NCI-H510A (cell line): ENCODE data around the gene CD226.
"Not testable (repeated sequence)": the region's sequence is repeated elsewhere in the genome, so short reads cannot be mapped to it uniquely, and the experiment has no call there.

Experiments used
- DNase-seq: peaks from one replicate; lab custom pipeline; 2025; lab: John Stamatoyannopoulos, UW

The CD226 gene

GRCh38 chr18:69956665-69957620 is 9.3 kb upstream of the CD226 start:
- DNase-seq: no peak

GRCh38 chr18:69956057-69956456 is 8.4 kb upstream of the CD226 start:
- no peak for DNase-seq

DNA sequence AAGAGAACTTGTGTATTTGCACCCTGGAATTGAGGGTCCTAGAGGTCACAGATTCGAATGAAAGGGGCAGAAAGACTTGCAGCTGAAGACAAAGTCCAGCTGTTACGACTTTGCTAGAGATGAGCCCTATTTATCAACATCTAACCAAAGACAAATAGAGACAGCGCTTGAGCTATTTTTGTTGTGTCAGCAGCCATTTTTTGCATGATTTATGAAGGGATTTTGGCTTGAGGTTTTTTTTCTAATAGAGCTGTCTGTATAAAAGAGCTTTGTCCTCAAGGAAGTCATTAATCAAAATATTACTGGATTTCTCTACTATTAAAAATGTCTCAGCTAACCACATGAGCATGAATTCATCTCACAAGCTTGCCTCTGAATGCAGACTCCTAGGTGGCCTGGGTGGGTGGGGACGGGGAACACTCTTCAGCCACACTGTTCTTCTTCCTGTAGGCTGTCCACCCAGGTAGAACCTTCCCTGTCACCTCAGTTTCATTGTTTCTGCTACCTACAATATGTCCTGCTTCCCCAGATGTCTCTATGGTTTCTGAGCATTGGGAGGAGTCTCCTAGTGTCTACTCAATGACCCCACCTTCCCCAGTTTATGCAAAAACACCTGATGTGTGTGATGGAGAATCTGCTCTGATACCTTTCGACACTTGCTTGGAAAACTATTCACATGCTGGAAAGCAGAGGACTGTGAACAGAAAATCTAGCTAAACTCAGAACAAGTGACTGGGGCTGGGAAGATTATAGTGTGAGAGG is 7.2 kb upstream of the CD226 start:
- no peak for DNase-seq

DNA sequence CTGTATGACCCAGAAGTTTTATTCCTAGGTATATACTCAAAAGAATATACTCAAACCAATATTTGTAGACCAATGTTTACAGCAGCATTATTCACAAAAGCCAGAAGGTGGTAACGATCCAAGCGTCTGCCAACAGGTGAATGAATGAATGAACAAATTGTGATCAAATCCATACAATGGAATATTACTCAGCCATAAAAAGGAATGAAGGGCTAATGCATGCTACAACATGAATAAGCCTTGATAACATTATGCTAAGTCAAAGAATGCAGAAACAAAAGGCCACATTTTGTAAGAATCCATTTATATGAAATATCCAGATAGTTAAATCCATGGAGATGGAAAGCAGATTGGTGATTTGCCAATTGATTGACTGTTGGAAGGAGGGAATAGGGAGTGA is 5.5 kb upstream of the CD226 start:
- no peak for DNase-seq

DNA sequence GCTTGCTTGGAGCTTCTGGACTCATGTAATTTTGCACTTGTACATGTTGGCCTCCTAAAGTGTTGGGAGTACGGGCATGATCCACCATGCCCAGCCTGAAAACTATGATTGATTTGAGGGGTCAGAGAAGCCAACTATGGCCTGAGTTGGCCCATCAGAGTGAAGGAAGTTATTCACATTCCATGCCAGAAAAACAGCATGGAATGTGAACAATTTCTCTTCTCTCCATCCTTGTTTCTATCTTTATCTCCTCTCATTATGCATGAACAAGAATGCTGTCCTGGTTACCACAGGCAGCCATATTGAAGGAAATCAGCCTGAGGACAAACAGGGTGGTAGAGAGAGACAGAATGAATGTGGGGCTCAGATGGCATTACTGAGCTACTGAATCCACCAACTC is 3.5 kb upstream of the CD226 start:
- DNase-seq: no peak

DNA sequence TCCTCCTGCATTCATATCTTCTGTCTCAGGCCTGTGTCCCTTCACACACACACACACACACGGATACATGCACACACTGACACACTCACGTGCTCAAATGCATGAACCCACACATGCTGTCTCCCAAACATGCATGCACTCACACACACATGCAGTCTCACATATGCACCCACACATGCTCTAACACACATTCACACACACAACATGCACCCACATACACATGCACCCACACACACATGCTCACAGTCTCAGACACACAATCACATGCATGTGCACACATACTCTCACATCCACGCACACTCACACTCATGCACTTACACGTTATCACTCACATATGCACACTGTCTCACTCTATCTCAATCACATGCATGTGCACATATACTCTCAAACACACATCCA is 1.9 kb upstream of the CD226 start:
- no peak for DNase-seq

DNA sequence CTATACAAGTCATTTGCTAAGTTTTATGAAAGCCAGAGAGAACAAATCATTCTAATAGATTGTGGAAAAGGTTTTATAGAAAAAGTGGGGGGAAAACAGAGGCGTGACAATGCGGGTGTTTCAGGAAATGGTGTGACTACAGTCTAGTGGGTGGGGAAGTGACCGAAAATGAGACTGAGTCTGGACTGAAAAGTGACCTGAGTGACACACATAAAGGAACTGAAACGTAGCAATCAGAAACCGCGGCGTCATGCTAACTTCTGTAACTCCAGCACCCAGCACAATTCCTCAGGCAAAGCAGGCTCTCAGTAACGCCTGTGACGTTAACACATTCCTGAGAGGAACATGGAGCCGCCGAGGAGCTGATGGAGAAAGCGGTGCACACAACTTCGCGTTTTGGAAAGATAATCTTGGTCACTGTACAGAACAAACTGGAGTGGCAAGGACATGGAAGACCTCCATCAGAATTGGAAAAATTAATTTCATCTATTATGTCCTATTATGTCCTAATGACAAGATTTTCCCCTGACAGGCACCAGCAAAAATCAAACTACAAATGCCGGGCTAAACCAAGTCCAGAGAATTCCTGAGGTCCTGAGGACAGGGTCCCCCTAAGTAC is 1.4 kb upstream of the CD226 start:
- DNase-seq: no peak

DNA sequence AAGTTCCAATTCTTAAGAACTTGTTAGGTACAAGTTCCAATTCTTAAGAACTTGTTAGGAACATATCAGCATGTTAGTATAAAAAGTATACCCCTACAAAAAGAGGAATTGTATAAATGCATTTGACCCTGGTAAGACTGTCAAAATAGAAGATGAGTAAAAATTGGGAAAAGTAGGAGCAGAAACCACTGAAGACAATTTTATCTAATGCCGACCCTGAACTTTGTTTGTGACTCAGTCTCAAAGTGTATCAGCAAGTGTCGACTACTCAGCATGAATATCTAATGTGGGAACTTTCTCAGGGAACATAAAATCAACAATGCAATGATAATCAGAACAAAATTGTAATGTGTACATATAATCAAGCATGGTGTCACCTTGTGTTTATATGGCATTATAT is 583 bp upstream of the CD226 start:
- DNase-seq: no peak

GRCh38 chr18:69946608-69947155 is 991 bp downstream of the CD226 start:
- DNase-seq: no peak

DNA sequence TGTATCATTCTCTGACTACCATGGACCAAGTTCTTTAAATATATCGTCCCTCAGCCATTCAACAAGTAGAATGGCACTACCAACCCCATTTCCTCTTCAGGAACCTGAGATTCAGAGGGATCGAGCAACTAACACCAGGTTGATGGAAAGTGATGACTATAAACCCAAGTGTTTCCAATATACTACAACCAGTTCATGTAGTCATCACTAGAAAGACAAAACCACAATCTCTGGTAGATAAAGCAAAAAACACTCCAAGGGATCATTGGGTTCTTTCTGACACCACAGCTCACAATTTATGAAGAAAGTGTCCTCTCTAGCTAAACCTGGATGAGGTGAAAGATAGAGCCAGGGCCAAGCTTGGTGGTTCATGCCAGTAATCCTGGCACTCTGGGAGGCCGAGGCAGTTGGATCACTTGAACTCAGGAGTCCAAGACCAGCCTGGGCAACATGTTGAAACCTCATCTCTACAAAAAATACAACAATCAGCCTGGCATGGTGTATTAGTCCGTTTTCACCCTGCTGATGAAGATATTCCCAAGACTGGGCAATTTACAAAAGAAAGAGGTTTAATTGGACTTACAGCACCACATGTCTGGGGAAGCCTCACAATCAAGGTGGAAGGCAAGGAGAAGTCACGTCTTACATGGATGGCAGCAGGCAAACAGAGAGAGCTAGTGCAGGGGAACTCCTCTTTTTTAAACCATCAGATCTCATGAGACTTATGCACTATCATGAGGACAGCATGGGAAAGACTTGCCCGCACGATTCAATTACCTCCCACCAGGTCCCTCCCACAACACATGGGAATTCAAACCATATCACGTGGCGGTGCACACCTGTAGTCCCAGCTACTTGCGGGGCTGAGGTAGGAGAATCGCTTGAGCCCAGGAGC is 2.2 kb downstream of the CD226 start:
- no peak for DNase-seq

DNA sequence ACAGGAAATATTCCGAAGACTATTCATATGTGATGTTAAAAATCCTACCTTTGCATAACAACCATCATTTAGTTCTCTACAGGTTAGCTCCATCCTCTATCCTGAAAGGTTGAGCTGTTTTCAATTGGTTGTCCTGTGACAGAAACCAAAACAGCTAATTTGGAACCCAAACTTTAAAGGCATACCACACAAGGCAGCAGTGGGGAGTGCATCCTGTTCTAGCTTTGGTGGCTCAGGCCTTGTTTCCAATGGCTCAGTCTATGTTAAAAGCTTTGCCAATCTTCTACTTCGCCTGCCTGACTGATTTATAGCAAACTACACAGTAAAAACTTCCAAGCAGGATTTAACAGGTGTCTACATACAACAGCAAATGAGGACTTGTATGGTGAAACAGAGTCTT is 3.2 kb downstream of the CD226 start:
- no peak for DNase-seq

DNA sequence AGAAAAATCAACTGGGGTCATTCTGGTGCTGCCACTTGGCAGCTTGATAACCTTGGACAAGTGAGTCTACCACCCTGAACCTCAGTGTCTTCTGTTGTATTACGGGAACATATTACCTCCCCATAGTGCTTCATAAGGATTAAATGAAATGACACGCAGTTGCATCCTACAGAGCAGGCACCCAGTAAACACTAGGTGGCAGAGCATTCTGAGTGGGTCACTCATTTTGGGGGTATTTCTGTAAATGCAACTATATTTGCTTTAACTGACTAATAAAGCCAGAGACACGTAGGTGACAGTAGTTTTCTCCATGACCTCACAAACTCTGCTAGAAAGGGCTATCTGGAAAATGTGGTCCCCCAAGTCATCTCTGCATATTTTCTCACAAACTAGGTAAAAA is 4.7 kb downstream of the CD226 start:
- no peak for DNase-seq

- no peak for DNase-seq
These were observed 6.5 kb downstream of the CD226 start for GRCh38 chr18:69941183-69941582.

DNA sequence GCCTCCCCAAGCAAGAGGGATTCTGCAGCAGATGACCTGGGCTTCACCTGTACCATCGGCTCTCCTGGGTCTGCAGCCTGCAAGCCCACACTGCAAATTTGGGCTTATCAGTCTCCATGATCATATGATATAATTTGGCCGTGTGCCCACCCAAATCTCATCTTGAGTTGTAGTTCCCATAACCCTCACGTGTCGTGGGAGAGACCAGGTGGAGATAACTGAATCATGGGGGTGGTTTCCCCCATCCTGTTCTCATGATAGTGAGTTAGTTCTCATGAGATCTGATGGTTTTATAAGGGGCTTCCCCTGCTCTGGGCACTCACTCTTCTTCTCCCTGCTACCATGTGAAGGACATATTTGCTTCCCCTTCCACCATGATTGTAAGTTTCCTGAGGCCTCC is 7.9 kb downstream of the CD226 start:
- DNase-seq: not testable (repeated sequence)

DNA sequence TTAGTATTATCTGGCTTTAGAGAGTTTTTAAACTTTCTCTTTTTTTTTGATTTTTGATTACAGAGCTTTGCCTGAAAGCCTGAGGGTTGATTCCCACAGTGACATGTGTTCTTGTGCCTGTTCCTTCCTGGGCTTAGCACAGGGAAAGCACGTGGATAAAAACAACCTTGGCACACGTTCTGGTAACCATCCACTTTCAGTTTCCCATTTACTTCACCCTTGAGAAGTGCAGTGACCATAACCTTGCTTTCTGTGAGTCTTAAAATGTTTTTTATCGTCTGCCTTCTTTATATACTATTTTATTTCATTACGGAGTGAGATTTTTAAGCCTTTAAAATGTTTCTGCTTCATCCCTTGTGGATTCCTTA is 11.5 kb downstream of the CD226 start:
- no peak for DNase-seq

DNA sequence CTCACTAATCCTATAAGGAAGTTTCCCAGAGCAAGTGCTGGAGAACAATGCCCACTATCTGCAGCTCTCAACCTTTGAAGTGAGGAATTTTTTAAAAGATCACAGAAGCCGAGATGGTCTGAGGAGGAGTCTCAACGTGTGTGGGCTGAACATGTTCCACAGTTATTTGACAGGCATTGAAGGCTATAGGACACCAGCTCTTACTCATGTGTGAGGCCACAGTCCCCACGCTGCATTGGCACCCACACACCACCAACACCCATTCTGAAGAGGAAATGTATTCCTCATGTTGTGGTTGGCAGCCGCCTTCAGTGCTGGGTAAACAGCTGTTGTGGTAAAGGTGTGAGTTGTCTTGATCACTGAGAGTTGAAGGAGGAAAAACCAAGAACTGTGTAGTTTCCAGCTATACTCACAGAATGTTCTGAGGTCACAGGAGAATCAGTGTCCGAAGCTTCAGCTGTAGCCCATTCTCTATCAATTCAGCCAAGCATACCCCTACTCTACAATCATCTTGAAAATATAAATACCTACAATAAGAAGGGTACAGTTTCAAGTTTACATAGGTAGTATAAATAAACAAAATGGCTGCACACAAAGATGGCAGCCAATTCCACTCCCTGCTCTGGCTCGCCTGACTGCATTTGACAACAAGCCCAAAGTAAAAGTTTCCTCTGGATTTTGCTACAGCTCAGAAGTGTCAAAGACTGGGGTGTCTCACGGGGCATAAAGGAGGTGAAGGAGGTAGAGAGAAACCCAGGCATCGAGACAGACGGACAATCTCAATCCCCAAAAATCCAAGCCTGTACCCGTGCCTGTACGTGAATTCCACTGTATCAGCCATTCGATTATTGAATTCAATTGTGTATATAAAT is 12.1 kb downstream of the CD226 start:
- no peak for DNase-seq

DNA sequence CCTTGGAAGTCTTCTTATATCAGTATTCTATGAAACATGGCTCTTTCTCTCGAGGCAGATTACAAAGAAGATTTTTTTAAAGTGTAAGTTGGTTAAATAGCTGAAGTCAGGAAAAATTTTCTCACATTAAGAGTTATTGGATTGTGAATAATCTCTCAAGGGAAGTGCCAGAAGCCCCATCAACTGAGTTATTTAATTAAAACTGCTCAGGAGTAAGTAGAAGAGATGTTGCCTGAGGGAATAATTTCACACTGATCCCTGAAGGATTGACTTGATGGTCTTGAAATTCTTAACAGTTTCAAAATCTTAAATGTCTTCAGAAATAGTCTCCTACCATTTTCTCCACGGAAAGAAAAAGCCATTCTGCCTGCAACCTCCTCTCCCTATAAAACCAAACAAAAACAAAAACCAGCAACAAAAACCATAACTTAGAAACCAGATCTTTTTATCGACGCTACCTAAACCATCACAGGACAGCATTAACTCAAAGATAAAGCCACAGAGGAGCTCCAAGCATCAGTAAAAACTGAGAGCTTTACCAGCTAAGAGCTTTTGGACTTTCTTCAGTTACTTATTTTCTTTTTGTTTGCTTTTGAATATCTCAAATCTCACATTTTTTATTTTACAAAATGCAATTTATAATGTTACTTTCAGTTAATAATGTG is 12.9 kb downstream of the CD226 start:
- DNase-seq: no peak

GRCh38 chr18:69929041-69929774 is 18.5 kb downstream of the CD226 start:
- DNase-seq: no peak

- DNase-seq: no peak
These were observed 31.3 kb downstream of the CD226 start for GRCh38 chr18:69916412-69916811.
